Lower leg skin (tissue), 3 donors: ENCODE results near the gene SPATA31D3.
"Not testable (repeated sequence)": the region's sequence is repeated elsewhere in the genome, so short reads cannot be mapped to it uniquely, and the experiment has no call there.

Experiments
- CTCF ChIP-seq, 3 donors: fragments of 450-650 bp; IDR thresholded peaks; one replicate each; pipeline ENCODE4 v1.5.1; 2016; ENCODE audit warnings: antibody characterized with exemption in 3 of 3, mild to moderate bottlenecking in 3 of 3, moderate library complexity in 2 of 3
- POLR2A ChIP-seq, 2 donors: fragments of 450-650 bp; IDR thresholded peaks; one replicate each; pipeline ENCODE4 v1.6.1; 2016 to 2017; ENCODE audit warnings: antibody characterized with exemption in 2 of 2, mild to moderate bottlenecking in 1 of 2, moderate library complexity in 1 of 2

- not testable (repeated sequence) for TF ChIP-seq CTCF, POLR2A (IDR thresholded peaks at IDR 0.05)
Measured at GRCh38 chr9:81948650-81949049, 5.3 kb downstream of the SPATA31D3 start.
